NCI-H2081 treated with DMSO at 0.1 percent for 48 hours (cell line): ENCODE measurements around the gene SLC5A2.
"Not testable (repeated sequence)": the region's sequence is repeated elsewhere in the genome, so short reads cannot be mapped to it uniquely, and the experiment has no call there.

Source experiments
- DNase-seq: peaks from one replicate; lab custom pipeline; 2025; lab: John Stamatoyannopoulos, UW

SLC5A2 gene

GRCh38 chr16:31475946-31476302, 7.0 kb upstream of the SLC5A2 start:
- DNase-seq: no peak

DNA sequence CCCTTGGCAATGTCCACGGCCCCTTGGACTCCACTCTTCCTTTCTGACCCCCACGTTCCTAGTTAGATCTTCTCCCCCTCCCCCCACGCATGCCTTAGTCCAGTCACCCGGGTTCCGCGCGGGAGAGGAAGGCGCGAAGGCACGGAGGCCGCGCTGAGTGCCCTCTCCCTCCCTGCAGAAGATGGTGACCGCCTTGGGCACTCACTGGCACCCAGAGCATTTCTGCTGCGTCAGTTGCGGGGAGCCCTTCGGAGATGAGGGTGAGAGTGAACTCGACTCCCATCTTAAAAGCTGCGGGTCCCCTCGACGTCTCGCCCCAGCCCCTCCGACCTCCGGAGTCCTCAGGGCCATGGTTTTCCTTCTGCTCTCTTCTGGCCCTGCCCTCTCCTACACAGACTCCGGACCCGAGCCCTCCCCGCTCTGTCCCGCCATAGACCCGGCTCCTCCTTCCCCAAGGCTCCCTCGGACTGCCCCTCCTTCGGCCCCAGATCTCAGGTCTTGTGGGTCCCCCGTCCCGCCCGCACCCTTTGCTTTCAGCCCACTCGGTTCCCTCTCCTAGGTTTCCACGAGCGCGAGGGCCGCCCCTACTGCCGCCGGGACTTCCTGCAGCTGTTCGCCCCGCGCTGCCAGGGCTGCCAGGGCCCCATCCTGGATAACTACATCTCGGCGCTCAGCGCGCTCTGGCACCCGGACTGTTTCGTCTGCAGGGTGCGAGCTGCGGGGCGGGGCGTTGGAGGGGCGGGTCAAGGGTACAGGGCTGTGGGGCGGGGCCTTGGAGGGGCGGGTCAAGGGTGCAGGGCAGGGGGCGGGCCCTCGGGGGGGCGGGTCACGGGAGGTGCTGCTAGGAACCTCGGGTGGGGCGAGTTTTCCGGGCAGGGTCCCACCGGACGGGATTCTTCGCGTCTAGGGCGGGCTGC, 6.4 kb upstream of the SLC5A2 start:
- DNase-seq: no peak

GRCh38 chr16:31477220-31478216, 5.4 kb upstream of the SLC5A2 start:
- DNase-seq: no peak

DNA sequence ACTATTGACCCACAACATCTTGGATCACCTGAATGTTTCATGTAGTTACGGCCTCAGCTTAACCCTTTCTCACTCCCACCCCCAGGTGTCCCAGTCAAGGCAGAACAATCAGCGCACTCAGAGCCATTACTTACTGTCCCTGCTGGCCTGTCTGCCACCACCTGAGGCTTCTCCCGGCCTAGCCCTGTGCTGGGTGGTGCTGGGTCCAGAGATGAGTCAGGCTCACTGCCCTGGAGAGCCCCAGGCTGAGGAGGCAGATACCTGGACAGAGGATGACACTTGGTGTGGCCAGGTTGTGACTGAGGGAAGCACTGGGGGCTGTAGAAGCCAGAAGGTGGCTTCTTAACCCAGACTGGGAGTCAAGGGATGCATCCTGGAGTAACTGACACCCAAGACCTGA, 4.0 kb upstream of the SLC5A2 start:
- DNase-seq: no peak

GRCh38 chr16:31479751-31480150, 3.2 kb upstream of the SLC5A2 start:
- DNase-seq: no peak

DNA sequence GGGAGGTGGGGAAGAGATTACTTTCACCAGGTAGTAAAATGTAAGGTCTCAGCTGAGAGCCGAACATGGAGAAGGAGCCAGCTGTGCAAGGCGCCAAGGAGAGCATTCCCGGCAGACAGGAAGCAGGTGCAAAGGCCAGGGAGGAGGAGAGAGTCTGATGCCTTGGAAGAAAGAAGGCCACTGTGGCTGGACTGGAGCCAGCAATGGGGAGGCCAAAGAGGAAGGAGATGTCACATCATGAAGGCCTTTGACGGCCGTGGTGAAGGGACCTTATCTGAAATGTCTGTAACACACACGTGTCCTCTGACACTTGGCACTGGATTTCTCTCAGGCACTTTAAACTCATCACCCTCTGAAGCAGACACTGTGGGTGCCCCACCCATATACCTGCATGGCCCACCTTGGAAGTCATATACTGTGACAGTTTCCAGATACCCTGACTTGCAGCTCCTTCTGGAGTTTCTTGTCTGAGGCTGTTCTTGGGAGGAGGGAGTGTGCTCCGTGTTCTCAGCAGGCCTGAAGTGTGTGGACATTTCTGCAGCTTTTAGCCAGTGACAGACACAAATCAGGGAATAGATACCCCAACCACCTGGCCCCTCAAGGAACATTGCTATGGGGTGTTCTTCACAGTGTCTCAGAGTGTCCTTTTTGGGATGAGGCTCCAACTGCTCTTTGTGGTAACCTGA, 1.9 kb upstream of the SLC5A2 start:
- no peak for DNase-seq

GRCh38 chr16:31484048-31484447, 1.1 kb downstream of the SLC5A2 start:
- DNase-seq: not testable (repeated sequence)

DNA sequence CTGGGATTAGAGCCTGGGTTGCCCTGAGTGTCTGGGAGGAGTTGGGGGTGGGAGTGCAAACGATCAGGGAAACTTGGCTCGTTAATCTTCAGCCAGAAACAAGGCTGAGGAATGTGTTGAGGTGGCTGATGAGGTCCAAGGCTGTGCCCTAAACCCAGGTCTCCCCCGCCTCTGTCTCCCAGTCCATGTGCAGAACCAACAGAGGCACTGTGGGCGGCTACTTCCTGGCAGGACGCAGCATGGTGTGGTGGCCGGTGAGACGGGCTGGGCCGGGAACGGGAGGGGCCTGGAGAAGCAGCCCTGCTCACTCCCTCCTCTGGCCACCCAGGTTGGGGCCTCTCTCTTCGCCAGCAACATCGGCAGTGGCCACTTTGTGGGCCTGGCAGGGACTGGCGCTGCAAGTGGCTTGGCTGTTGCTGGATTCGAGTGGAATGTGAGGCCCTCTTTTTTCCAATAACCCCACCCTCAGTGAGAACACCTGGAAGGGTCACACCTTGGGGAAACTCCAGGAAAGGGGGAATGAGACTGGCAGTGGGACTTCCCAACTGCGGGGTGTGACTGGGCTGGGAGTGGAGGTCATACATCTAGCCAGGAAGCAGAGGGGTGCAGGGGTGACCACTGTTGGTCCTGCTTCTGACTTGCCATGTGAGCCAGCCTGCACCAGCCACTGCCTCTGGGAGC, 1.7 kb downstream of the SLC5A2 start:
- no peak for DNase-seq

GRCh38 chr16:31485571-31485970, 2.6 kb downstream of the SLC5A2 start:
- no peak for DNase-seq

DNA sequence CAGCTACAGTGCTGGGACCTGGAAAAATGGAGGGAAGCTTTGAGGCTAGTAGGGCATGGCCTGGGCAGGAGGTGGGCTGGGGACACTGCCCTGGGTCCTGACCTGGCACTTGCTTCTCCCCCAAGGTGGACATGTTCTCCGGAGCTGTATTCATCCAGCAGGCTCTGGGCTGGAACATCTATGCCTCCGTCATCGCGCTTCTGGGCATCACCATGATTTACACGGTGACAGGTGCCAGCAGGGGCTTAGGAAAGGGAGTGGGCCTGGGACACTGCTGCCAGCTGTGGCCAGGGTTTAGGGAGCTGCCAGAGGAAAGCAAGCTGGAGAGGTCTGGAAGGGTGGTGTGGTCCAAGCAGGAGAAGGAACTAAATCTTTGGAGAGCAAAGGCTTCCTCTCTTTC, 3.1 kb downstream of the SLC5A2 start:
- DNase-seq: no peak

DNA sequence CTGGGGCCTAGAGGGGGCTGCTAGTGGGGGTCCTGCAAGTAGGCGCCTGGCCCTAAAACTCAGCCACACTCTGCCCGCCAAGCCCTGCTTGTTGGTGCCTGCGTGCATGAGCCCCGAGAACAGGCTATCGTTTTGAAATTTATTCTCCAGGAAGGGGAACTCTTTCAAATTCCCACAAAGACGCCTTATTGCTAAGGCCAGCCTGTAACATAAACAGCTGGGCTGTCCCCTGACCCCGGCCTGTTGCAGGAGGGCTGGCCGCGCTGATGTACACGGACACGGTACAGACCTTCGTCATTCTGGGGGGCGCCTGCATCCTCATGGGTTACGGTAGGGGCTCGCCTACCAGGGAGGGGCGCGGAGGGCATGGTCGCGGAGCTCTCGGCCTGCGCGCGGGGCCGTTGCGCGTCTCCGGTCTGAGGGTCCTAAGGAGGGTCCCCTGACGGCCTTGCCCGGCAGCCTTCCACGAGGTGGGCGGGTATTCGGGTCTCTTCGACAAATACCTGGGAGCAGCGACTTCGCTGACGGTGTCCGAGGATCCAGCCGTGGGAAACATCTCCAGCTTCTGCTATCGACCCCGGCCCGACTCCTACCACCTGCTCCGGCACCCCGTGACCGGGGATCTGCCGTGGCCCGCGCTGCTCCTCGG, 4.3 kb downstream of the SLC5A2 start:
- no peak for DNase-seq

- no peak for DNase-seq
Observed at GRCh38 chr16:31487720-31488467, 5.0 kb downstream of the SLC5A2 start.

DNA sequence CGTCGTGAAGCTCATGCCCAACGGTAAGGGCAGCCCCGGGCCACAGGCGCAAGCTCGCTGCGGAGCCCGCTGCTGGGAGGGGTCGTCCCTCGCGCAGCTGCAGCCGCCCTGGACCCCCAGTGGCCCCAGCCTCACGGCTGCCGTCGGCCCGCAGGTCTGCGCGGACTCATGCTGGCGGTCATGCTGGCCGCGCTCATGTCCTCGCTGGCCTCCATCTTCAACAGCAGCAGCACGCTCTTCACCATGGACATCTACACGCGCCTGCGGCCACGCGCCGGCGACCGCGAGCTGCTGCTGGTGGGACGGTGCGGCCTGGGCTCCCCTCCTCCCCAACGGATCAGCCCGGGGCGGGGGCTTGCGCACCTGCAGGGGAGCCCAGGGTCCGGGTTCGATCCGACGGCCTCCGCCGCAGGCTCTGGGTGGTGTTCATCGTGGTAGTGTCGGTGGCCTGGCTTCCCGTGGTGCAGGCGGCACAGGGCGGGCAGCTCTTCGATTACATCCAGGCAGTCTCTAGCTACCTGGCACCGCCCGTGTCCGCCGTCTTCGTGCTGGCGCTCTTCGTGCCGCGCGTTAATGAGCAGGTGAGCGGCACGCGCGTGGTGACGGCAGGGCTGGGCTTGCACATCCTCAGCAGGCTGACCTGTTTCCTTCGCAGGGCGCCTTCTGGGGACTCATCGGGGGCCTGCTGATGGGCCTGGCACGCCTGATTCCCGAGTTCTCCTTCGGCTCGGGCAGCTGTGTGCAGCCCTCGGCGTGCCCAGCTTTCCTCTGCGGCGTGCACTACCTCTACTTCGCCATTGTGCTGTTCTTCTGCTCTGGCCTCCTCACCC, 5.8 kb downstream of the SLC5A2 start:
- no peak for DNase-seq

- no peak for DNase-seq
Observed at GRCh38 chr16:31489298-31489564, 6.3 kb downstream of the SLC5A2 start.

GRCh38 chr16:31489616-31490584, 7.0 kb downstream of the SLC5A2 start:
- DNase-seq: no peak

GRCh38 chr16:31491778-31492418, 9.0 kb downstream of the SLC5A2 start:
- DNase-seq: no peak

DNA sequence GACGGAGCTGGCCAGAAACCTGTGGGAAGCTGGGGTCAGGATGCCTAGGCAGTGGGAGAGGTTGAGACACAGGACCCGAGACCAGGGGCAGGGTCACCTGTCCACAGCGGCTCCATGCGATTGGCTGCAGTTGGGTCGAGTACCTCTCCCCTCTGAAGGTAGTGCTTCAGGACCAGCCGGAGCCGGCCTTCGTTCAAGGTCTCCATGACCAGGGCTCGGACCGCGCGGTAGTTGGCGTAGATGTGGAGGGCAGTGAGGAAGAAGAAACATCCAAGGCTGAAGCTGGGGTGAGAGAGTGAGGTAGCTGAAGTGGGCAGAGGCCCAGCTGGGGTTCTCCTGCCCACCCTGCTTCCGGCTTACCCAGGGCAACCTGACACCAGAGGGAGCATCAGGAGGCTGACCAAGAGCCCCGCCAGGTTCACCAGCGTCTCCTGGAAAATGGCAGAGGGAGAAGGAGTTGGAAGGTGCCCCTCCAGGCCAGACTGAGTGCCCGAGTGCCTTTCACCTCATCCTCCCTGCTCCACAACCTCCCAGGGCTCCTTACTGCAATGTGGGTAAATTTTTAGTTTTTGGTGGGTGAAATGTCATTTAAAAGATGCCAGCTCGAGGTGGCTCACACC, 10.7 kb downstream of the SLC5A2 start:
- no peak for DNase-seq

GRCh38 chr16:31496670-31497069, 13.7 kb downstream of the SLC5A2 start:
- DNase-seq: no peak
